ENCODE results near the gene MYO18B.

The MYO18B gene

DNA sequence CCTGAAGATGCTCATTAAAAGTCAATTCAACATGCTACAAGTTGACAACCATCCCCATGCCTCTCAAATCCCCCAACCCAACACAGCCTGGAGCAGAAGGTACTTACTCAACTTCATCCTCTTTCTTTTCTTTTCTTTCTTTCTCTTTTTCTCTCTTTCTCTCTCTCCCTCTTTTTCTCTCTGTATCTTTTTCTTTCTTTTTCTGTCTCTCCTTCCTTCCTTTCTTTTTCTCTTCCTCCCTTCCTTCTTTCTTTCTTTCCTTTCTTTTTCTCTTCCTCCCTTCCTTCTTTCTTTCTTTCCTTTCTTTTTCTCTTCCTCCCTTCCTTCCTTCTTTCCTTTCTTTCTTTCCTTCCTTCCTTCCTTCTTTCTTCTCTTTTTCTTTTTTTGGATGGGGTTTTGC is 291.6 kb downstream of the MYO18B start:
- Histone ChIP-seq H3K4ac (ENCODE audit: low read length) (no peak overlapping the region), H2BK120ac (ENCODE audit: low read depth, low read length) (no peak overlapping the region), H3K4me1 (ENCODE audit: control insufficient read depth in 2 of 2, insufficient read depth in 1 of 2, low read depth in 1 of 2, low read length in 2 of 2) (no peaks in the 10 kb centered on the region), H3K4me3 (ENCODE audit: low read length in 2 of 2) (no peak overlapping the region), H3K4me2 (ENCODE audit: insufficient read depth, low read length, poor library complexity, severe bottlenecking) (no peak overlapping the region), H3K27me3 (ENCODE audit: control insufficient read depth in 3 of 3, insufficient read depth in 3 of 3, low read depth in 1 of 3, low read length in 3 of 3) (no peaks in the 10 kb centered on the region), H3K9ac (ENCODE audit: low read depth, low read length, poor library complexity) (no peak overlapping the region), H2BK12ac (ENCODE audit: low read length) (no peak overlapping the region), H4K91ac (ENCODE audit: low read depth, low read length, poor library complexity) (no peak overlapping the region), H2AFZ (ENCODE audit: low read length) (no peak overlapping the region), H3K36me3 (replicated peaks in 1 of 2; ENCODE audit: control insufficient read depth in 2 of 2, insufficient read depth in 2 of 2, low read length in 2 of 2) (no peaks in the 10 kb centered on the region), H2BK15ac (ENCODE audit: low read length) (no peak overlapping the region), H2BK5ac (ENCODE audit: low read length) (no peak overlapping the region), H3K27ac (replicated peaks; ENCODE audit: low read length) (no peak overlapping the region), H3K9me3 (replicated peaks in 1 of 2; ENCODE audit: control insufficient read depth in 2 of 2, insufficient read depth in 1 of 2, low read depth in 1 of 2, low read length in 2 of 2) (peaks cover 0 to 13% of the 10 kb centered on the region in 2 donors), H4K8ac (ENCODE audit: low read depth, low read length) (no peak overlapping the region), H2AK5ac (ENCODE audit: low read depth, low read length) (no peak overlapping the region), H3K14ac (ENCODE audit: low read length) (no peak overlapping the region), H3K18ac (ENCODE audit: low read length) (no peak overlapping the region), H3K79me1 (ENCODE audit: low read depth, low read length) (no peaks in the 10 kb centered on the region), H3K23ac (ENCODE audit: low read depth, low read length, poor library complexity) (no peak overlapping the region)
- DNase-seq (ENCODE audit: low spot score) = no peak

DNA sequence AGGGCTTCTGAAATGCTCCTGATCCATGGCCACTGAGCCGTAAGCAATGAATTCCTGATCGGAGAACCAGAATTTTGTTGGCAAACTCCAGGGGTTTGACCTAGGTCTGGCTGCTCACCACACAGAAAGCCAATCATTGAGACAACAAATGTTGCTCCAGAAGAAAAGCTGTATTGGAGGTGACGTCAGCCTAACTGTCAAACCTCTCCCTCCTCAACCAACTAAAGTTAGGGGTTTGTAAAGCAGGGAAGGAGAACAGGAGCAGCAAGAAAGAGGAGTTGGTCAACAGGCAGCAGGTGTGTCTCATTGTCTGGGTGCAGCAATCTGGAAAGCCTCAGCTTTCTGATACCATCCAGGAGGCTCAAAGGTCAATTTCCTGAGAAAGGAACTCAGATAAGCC is 293.5 kb downstream of the MYO18B start:
- Histone ChIP-seq H2BK12ac (ENCODE audit: low read length) (no peak overlapping the region), H3K4me3 (ENCODE audit: low read length in 2 of 2) (no peak overlapping the region), H3K4me2 (ENCODE audit: insufficient read depth, low read length, poor library complexity, severe bottlenecking) (no peak overlapping the region), H4K91ac (ENCODE audit: low read depth, low read length, poor library complexity) (no peak overlapping the region), H3K18ac (ENCODE audit: low read length) (no peak overlapping the region), H4K8ac (ENCODE audit: low read depth, low read length) (no peak overlapping the region), H3K27me3 (ENCODE audit: control insufficient read depth in 3 of 3, insufficient read depth in 3 of 3, low read depth in 1 of 3, low read length in 3 of 3) (no peaks in the 10 kb centered on the region), H3K9ac (ENCODE audit: low read depth, low read length, poor library complexity) (no peak overlapping the region), H2BK15ac (ENCODE audit: low read length) (no peak overlapping the region), H3K14ac (ENCODE audit: low read length) (no peak overlapping the region), H3K27ac (replicated peaks; ENCODE audit: low read length) (no peak overlapping the region), H3K36me3 (replicated peaks in 1 of 2; ENCODE audit: control insufficient read depth in 2 of 2, insufficient read depth in 2 of 2, low read length in 2 of 2) (no peaks in the 10 kb centered on the region), H2AFZ (ENCODE audit: low read length) (no peak overlapping the region), H3K4me1 (ENCODE audit: control insufficient read depth in 2 of 2, insufficient read depth in 1 of 2, low read depth in 1 of 2, low read length in 2 of 2) (no peaks in the 10 kb centered on the region), H3K79me1 (ENCODE audit: low read depth, low read length) (no peaks in the 10 kb centered on the region), H3K9me3 (replicated peaks in 1 of 2; ENCODE audit: control insufficient read depth in 2 of 2, insufficient read depth in 1 of 2, low read depth in 1 of 2, low read length in 2 of 2) (peaks cover 0 to 13% of the 10 kb centered on the region in 2 donors), H2BK120ac (ENCODE audit: low read depth, low read length) (no peak overlapping the region), H2BK5ac (ENCODE audit: low read length) (no peak overlapping the region), H2AK5ac (ENCODE audit: low read depth, low read length) (no peak overlapping the region), H3K23ac (ENCODE audit: low read depth, low read length, poor library complexity) (no peak overlapping the region), H3K4ac (ENCODE audit: low read length) (no peak overlapping the region)
- no peak for DNase-seq (ENCODE audit: low spot score)
- WGBS, 2 donors (ENCODE audit: extremely low coverage in 2 of 2, insufficient read length in 2 of 2, insufficient replicate concordance in 1 of 2) = no CpG with 5 or more reads among the region's 3 CpGs

- Histone ChIP-seq H2BK12ac (ENCODE audit: low read length) (no peak overlapping the region), H2BK5ac (ENCODE audit: low read length) (no peak overlapping the region), H2AK5ac (ENCODE audit: low read depth, low read length) (no peak overlapping the region), H2BK15ac (ENCODE audit: low read length) (no peak overlapping the region), H3K18ac (ENCODE audit: low read length) (no peak overlapping the region), H4K91ac (ENCODE audit: low read depth, low read length, poor library complexity) (no peak overlapping the region), H3K4me3 (ENCODE audit: low read length in 2 of 2) (no peak overlapping the region), H3K4me2 (ENCODE audit: insufficient read depth, low read length, poor library complexity, severe bottlenecking) (no peak overlapping the region), H3K4ac (ENCODE audit: low read length) (no peak overlapping the region), H3K9ac (ENCODE audit: low read depth, low read length, poor library complexity) (no peak overlapping the region), H3K36me3 (replicated peaks in 1 of 2; ENCODE audit: control insufficient read depth in 2 of 2, insufficient read depth in 2 of 2, low read length in 2 of 2) (no peaks in the 10 kb centered on the region), H2AFZ (ENCODE audit: low read length) (no peak overlapping the region), H3K9me3 (replicated peaks in 1 of 2; ENCODE audit: control insufficient read depth in 2 of 2, insufficient read depth in 1 of 2, low read depth in 1 of 2, low read length in 2 of 2) (peaks cover 0 to 13% of the 10 kb centered on the region in 2 donors), H3K27ac (replicated peaks; ENCODE audit: low read length) (no peak overlapping the region), H4K8ac (ENCODE audit: low read depth, low read length) (no peak overlapping the region), H3K4me1 (ENCODE audit: control insufficient read depth in 2 of 2, insufficient read depth in 1 of 2, low read depth in 1 of 2, low read length in 2 of 2) (no peaks in the 10 kb centered on the region), H3K14ac (ENCODE audit: low read length) (no peak overlapping the region), H3K23ac (ENCODE audit: low read depth, low read length, poor library complexity) (no peak overlapping the region), H2BK120ac (ENCODE audit: low read depth, low read length) (no peak overlapping the region), H3K27me3 (ENCODE audit: control insufficient read depth in 3 of 3, insufficient read depth in 3 of 3, low read depth in 1 of 3, low read length in 3 of 3) (no peaks in the 10 kb centered on the region), H3K79me1 (ENCODE audit: low read depth, low read length) (no peaks in the 10 kb centered on the region)
- no CpG with 5 or more reads among the region's 4 CpGs for WGBS, 2 donors (ENCODE audit: extremely low coverage in 2 of 2, insufficient read length in 2 of 2, insufficient replicate concordance in 1 of 2)
- DNase-seq (ENCODE audit: low spot score) = no peak
These were observed 296.4 kb downstream of the MYO18B start for GRCh38 chr22:26038365-26038764.

DNA sequence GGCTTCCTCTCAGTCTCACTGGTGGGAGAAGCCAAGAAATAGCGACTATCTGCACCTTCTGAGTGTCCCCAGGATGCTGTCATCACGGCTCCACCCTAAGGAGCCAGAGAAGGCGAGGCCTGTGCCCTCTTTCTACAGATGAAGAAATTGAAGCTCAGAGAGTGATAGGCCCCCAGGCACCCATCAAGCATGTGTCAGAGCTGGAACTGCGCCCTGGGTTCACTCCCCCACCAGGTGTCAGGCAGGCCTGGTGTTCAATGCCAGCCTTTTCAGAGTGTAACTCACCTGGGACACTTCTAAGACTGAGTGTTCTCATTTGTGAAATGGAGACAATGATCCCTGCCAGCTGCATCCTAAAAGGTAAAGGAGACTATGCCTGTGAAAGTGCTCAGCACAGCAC is 299.9 kb downstream of the MYO18B start:
- Histone ChIP-seq H3K9ac (ENCODE audit: low read depth, low read length, poor library complexity) (no peak overlapping the region), H2BK12ac (ENCODE audit: low read length) (no peak overlapping the region), H3K4me3 (ENCODE audit: low read length in 2 of 2) (no peak overlapping the region), H2AK5ac (ENCODE audit: low read depth, low read length) (no peak overlapping the region), H3K23ac (ENCODE audit: low read depth, low read length, poor library complexity) (no peak overlapping the region), H3K4me1 (ENCODE audit: control insufficient read depth in 2 of 2, insufficient read depth in 1 of 2, low read depth in 1 of 2, low read length in 2 of 2) (peaks cover 0 to 4% of the 10 kb centered on the region in 2 donors), H2BK5ac (ENCODE audit: low read length) (no peak overlapping the region), H3K36me3 (replicated peaks in 1 of 2; ENCODE audit: control insufficient read depth in 2 of 2, insufficient read depth in 2 of 2, low read length in 2 of 2) (no peaks in the 10 kb centered on the region), H3K27me3 (ENCODE audit: control insufficient read depth in 3 of 3, insufficient read depth in 3 of 3, low read depth in 1 of 3, low read length in 3 of 3) (no peaks in the 10 kb centered on the region), H3K4me2 (ENCODE audit: insufficient read depth, low read length, poor library complexity, severe bottlenecking) (no peak overlapping the region), H3K79me1 (ENCODE audit: low read depth, low read length) (no peaks in the 10 kb centered on the region), H2BK15ac (ENCODE audit: low read length) (no peak overlapping the region), H3K14ac (ENCODE audit: low read length) (no peak overlapping the region), H2BK120ac (ENCODE audit: low read depth, low read length) (no peak overlapping the region), H3K27ac (replicated peaks; ENCODE audit: low read length) (no peak overlapping the region), H3K4ac (ENCODE audit: low read length) (no peak overlapping the region), H2AFZ (ENCODE audit: low read length) (no peak overlapping the region), H4K8ac (ENCODE audit: low read depth, low read length) (no peak overlapping the region), H4K91ac (ENCODE audit: low read depth, low read length, poor library complexity) (no peak overlapping the region), H3K9me3 (replicated peaks in 1 of 2; ENCODE audit: control insufficient read depth in 2 of 2, insufficient read depth in 1 of 2, low read depth in 1 of 2, low read length in 2 of 2) (no peaks in the 10 kb centered on the region), H3K18ac (ENCODE audit: low read length) (no peak overlapping the region)
- WGBS, 2 donors (ENCODE audit: extremely low coverage in 2 of 2, insufficient read length in 2 of 2, insufficient replicate concordance in 1 of 2) = no CpG with 5 or more reads among the region's 4 CpGs
- DNase-seq (ENCODE audit: low spot score) = no peak

Data from neuronal stem cell (in vitro differentiated cells).